PC-9 (cell line): Measurements from ENCODE around the gene GPR32. TPM values are rescaled to one million over a fixed set of nuclear protein-coding genes. Genes with fewer than 3 reads are reported as not detected.

Experiments used
- BruUV-seq: library from RNA; stranded (reverse); fragments of 400-500 nt; replicated peaks from 2 replicates; lab custom pipeline; 2021; lab: Mats Ljungman, UMichigan
- CTCF ChIA-PET: fragments of 300-600 bp; sonication (Branson Sonifier 250); formaldehyde crosslinking; loops from one replicate; lab custom pipeline; 2022; ENCODE audit warnings: antibody characterized with exemption; lab: Charles Lee
- POLR2A ChIA-PET: fragments of 300-600 bp; sonication (Branson Sonifier 250); formaldehyde crosslinking; loops from one replicate; lab custom pipeline; 2022; ENCODE audit warnings: antibody characterized with exemption; ENCODE audit not compliant: unreplicated experiment; lab: Charles Lee
- DNase-seq, 2 experiments: peaks; one replicate each; pipeline versions ENCODE4 v3.0.0 to v3.0.0-alpha.2; 2015 to 2022; ENCODE audit warnings: mixed read lengths in 1 of 2
- H2AFZ ChIP-seq: fragments of 200-600 bp; sonication (generic); 2 replicates; pipeline ENCODE4 v1.8.1; 2017; ENCODE audit warnings: antibody characterized with exemption
- H3F3A ChIP-seq: fragments of 200-600 bp; sonication (generic); 2 replicates; pipeline ENCODE4 v1.8.1; 2017; ENCODE audit warnings: antibody characterized with exemption, mild to moderate bottlenecking, low read depth; ENCODE audit not compliant: insufficient read depth
- H3K27ac ChIP-seq: fragments of 200-600 bp; sonication (generic); 2 replicates; pipeline ENCODE4 v1.6.1; 2016; ENCODE audit warnings: mixed run types
- H3K27me3 ChIP-seq: fragments of 200-600 bp; sonication (generic); 2 replicates; pipeline ENCODE4 v1.6.1; 2016; ENCODE audit warnings: low read depth, mixed run types; ENCODE audit not compliant: insufficient read depth
- H3K36me3 ChIP-seq: fragments of 200-600 bp; sonication (generic); 2 replicates; pipeline ENCODE4 v1.6.1; 2016; ENCODE audit warnings: low read depth, mixed run types
- H3K4me1 ChIP-seq: fragments of 200-600 bp; sonication (generic); replicated peaks from 2 replicates; pipeline ENCODE4 v1.6.1; 2016; ENCODE audit warnings: mixed run types; ENCODE audit not compliant: insufficient read depth
- H3K4me2 ChIP-seq: fragments of 200-600 bp; sonication (generic); 2 replicates; pipeline ENCODE4 v1.6.1; 2017; ENCODE audit warnings: mixed run types
- H3K4me3 ChIP-seq: fragments of 200-600 bp; sonication (generic); 2 replicates; pipeline ENCODE4 v1.6.1; 2016; ENCODE audit warnings: mixed run types
- H3K79me2 ChIP-seq: fragments of 200-600 bp; sonication (generic); 2 replicates; pipeline ENCODE4 v1.6.1; 2017; ENCODE audit warnings: low read depth, mixed run types
- H3K9me2 ChIP-seq: fragments of 200-600 bp; sonication (generic); 2 replicates; pipeline ENCODE4 v1.8.1; 2017; ENCODE audit warnings: mild to moderate bottlenecking; ENCODE audit not compliant: insufficient read depth
- H3K9me3 ChIP-seq: fragments of 200-600 bp; sonication (generic); 2 replicates; pipeline ENCODE4 v1.8.1; 2016; ENCODE audit warnings: low read depth; ENCODE audit not compliant: insufficient read depth
- H4K20me1 ChIP-seq: fragments of 200-600 bp; sonication (generic); 2 replicates; pipeline ENCODE4 v1.8.1; 2017; ENCODE audit not compliant: insufficient read depth
- CTCF ChIP-seq: fragments of 200-600 bp; sonication (generic); conservative IDR thresholded peaks from 2 replicates; pipeline ENCODE4 v1.6.1; 2017; ENCODE audit warnings: mixed run types, antibody characterized with exemption, mild to moderate bottlenecking, moderate library complexity
- EZH2 ChIP-seq: fragments of 200-600 bp; sonication (generic); IDR thresholded peaks from 2 replicates; pipeline ENCODE4 v1.8.0; 2017; ENCODE audit warnings: antibody characterized with exemption, low read depth
- intact Hi-C: fragments of 100-400 bp; cut with micrococcal nuclease; formaldehyde crosslinking; loops from one replicate; pipeline ENCODE4 v1.10.0; 2022; ENCODE audit not compliant: unreplicated experiment
- total RNA-seq: library from RNA; stranded (reverse); gene quantifications from 2 replicates; pipeline ENCODE4 v1.2.3, GENCODE V29; 2021

The GPR32 gene
- total RNA-seq, 1 experiment from 2014 or later, result not detected

- Histone ChIP-seq H3K27ac (no peak overlapping the region), H3K79me2 (no peaks in the 10 kb centered on the region), H3K9me2 (no peaks in the 10 kb centered on the region), H3K4me2 (no peak overlapping the region), H3K4me3 (no peak overlapping the region), H3K27me3 (peaks cover 100% of the 10 kb centered on the region), H3K36me3 (no peaks in the 10 kb centered on the region), H3F3A (peaks cover 4% of the 10 kb centered on the region; the same call in 1 of the 2 replicates), H3K4me1 (no peaks in the 10 kb centered on the region), H4K20me1 (no peaks in the 10 kb centered on the region), H3K9me3 (no peaks in the 10 kb centered on the region), H2AFZ (no peak overlapping the region)
- no TSS peak for BruUV-seq
- TF ChIP-seq CTCF (no peak), EZH2 (no peak)
- no peak for DNase-seq
- CTCF ChIA-PET, result no interaction called here
- POLR2A ChIA-PET, result interaction anchor here (0.6 kb wide), 1 partner anchor 16 kb away, joined by 9 read pairs; no protein-coding TSS in a partner anchor
- intact Hi-C loops, result no loop called here
Observed at GRCh38 chr19:50736338-50736737, 33.9 kb upstream of the GPR32 start.

GRCh38 chr19:50739132-50739913 lies 30.9 kb upstream of the GPR32 start:
- BruUV-seq, result no TSS peak
- CTCF ChIA-PET, result no interaction called here
- H3K27ac ChIP-seq, result no peak overlapping the region

GRCh38 chr19:50739914-50740426 lies 30.3 kb upstream of the GPR32 start:
- Histone ChIP-seq H3K4me3 (no peak overlapping the region), H4K20me1 (no peaks in the 10 kb centered on the region), H3K79me2 (no peaks in the 10 kb centered on the region), H3K27ac (no peak overlapping the region), H3K27me3 (peaks cover 98% of the 10 kb centered on the region), H3K4me1 (no peaks in the 10 kb centered on the region), H3K9me3 (no peaks in the 10 kb centered on the region), H2AFZ (no peak overlapping the region), H3K36me3 (no peaks in the 10 kb centered on the region), H3F3A (peaks cover 4% of the 10 kb centered on the region; the same call in 1 of the 2 replicates), H3K9me2 (no peaks in the 10 kb centered on the region), H3K4me2 (no peak overlapping the region)
- ChIA-PET POLR2A (no interaction called here), CTCF (no interaction called here)
- no peak for DNase-seq
- intact Hi-C loops, result no loop called here
- TF ChIP-seq CTCF, result no peak
- TF ChIP-seq EZH2, result no peak
- no TSS peak for BruUV-seq

More at GRCh38 chr19:50739132-50739913, 30.9 kb upstream of the GPR32 start:
- intact Hi-C loops, result no loop called here
- H3F3A ChIP-seq, result peaks cover 4% of the 10 kb centered on the region; the same call in 1 of the 2 replicates
- DNase-seq, result no peak
- H4K20me1 ChIP-seq, result no peaks in the 10 kb centered on the region
- H3K79me2 ChIP-seq, result no peaks in the 10 kb centered on the region
- TF ChIP-seq CTCF (no peak), EZH2 (no peak)
- H3K4me2 ChIP-seq, result no peak overlapping the region
- H3K4me1 ChIP-seq, result no peaks in the 10 kb centered on the region
- H3K9me3 ChIP-seq, result no peaks in the 10 kb centered on the region
- no peak overlapping the region for H3K4me3 ChIP-seq
- H2AFZ ChIP-seq, result no peak overlapping the region
- POLR2A ChIA-PET, result no interaction called here
- H3K9me2 ChIP-seq, result no peaks in the 10 kb centered on the region
- no peaks in the 10 kb centered on the region for H3K36me3 ChIP-seq
- H3K27me3 ChIP-seq, result peaks cover 98% of the 10 kb centered on the region
